Stimulated activated CD4-positive, alpha-beta T cell treated with anti-CD3 and anti-CD28 coated beads, TNF-alpha, amount 100 ng/mL, for 4 hours (primary cell): ENCODE results near the gene POLE.
"Not testable (repeated sequence)": the region's sequence is repeated elsewhere in the genome, so short reads cannot be mapped to it uniquely, and the experiment has no call there.

ENCODE experiments used
- DNase-seq, 3 experiments: peaks; one replicate each; pipeline ENCODE4 v3.0.0-alpha.2; 2020; ENCODE audit warnings: low read depth in 3 of 3

POLE gene

GRCh38 chr12:132717531-132718387 lies 30.6 kb upstream of the POLE start:
- DNase-seq: no peak

GRCh38 chr12:132717011-132717410 lies 29.9 kb upstream of the POLE start:
- no peak for DNase-seq

- no peak for DNase-seq
Measured at GRCh38 chr12:132716356-132716755, 29.2 kb upstream of the POLE start.

GRCh38 chr12:132715874-132716273 lies 28.7 kb upstream of the POLE start:
- no peak for DNase-seq

- DNase-seq: no peak
Measured at GRCh38 chr12:132713123-132713522, 26.0 kb upstream of the POLE start.

GRCh38 chr12:132711080-132711843 lies 24.1 kb upstream of the POLE start:
- DNase-seq: peak in 1 of 3 experiments; percentile 23

GRCh38 chr12:132710405-132711079 lies 23.4 kb upstream of the POLE start, which contains the start of gene PGAM5:
Gene PGAM5, plus strand, starts transcription at chr12:132710842. Its CDS starts 35 bp downstream, at chr12:132710877.
- peak; percentile 77 to 89 (median 84) for DNase-seq

- DNase-seq: no peak
Measured at GRCh38 chr12:132710043-132710404, 22.9 kb upstream of the POLE start.

GRCh38 chr12:132708150-132708549 lies 21.0 kb upstream of the POLE start:
- DNase-seq: no peak

GRCh38 chr12:132707241-132707640 lies 20.1 kb upstream of the POLE start:
- DNase-seq: no peak

GRCh38 chr12:132703641-132704040 lies 16.5 kb upstream of the POLE start:
- DNase-seq: no peak

GRCh38 chr12:132702640-132703039 lies 15.5 kb upstream of the POLE start:
- DNase-seq: no peak

GRCh38 chr12:132700212-132700822 lies 13.2 kb upstream of the POLE start:
- DNase-seq: no peak

GRCh38 chr12:132698341-132698740 lies 11.2 kb upstream of the POLE start:
- no peak for DNase-seq

- no peak for DNase-seq
Measured at GRCh38 chr12:132695431-132695830, 8.3 kb upstream of the POLE start.

GRCh38 chr12:132694888-132695287 lies 7.7 kb upstream of the POLE start:
- DNase-seq: not testable (repeated sequence)

- not testable (repeated sequence) for DNase-seq
Measured at GRCh38 chr12:132692030-132692429, 4.9 kb upstream of the POLE start.

GRCh38 chr12:132690112-132690511 lies 3.0 kb upstream of the POLE start:
- DNase-seq: no peak

GRCh38 chr12:132689227-132689626 lies 2.1 kb upstream of the POLE start:
- DNase-seq: no peak

- DNase-seq: peak in 1 of 3 experiments; percentile 2
Measured at GRCh38 chr12:132686825-132687210, 324 bp downstream of the POLE start.

- no peak for DNase-seq
Measured at GRCh38 chr12:132685400-132685799, 1.7 kb downstream of the POLE start.

GRCh38 chr12:132677492-132677891 lies 9.7 kb downstream of the POLE start:
- no peak for DNase-seq
